Measurements from ENCODE around the gene TOB1.

Gene TOB1

GRCh38 chr17:50848039-50848438 is 18.1 kb downstream of the TOB1 start:
- no peak for DNase-seq (ENCODE audit: extremely low read depth, low read depth)
- TF ChIP-seq, protein P1, sequence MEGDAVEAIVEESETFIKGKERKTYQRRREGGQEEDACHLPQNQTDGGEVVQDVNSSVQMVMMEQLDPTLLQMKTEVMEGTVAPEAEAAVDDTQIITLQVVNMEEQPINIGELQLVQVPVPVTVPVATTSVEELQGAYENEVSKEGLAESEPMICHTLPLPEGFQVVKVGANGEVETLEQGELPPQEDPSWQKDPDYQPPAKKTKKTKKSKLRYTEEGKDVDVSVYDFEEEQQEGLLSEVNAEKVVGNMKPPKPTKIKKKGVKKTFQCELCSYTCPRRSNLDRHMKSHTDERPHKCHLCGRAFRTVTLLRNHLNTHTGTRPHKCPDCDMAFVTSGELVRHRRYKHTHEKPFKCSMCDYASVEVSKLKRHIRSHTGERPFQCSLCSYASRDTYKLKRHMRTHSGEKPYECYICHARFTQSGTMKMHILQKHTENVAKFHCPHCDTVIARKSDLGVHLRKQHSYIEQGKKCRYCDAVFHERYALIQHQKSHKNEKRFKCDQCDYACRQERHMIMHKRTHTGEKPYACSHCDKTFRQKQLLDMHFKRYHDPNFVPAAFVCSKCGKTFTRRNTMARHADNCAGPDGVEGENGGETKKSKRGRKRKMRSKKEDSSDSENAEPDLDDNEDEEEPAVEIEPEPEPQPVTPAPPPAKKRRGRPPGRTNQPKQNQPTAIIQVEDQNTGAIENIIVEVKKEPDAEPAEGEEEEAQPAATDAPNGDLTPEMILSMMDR (IDR thresholded peaks at IDR 0.05; ENCODE audit: low read depth, low read length) = no peak

DNA sequence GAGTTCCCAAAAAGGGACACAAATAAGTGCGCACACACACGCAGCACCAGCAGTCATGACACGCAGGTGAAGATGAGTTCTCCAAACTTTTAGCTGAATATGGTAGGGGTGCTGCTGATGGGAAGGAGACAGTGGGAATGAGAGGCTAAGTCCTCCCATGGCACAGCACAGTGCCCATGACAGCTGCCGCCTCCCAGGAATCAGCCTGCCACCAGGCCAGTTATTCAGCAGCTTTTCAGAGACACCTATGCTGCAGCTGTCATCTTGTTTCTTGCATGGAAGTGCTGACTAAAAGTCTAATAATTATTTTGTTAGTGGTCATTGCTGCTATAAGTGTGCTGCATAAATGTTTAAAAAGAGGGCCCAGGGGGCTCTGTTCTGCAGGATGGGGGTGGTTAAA is 18.6 kb downstream of the TOB1 start:
- TF ChIP-seq, protein P1 (IDR thresholded peaks at IDR 0.05; ENCODE audit: low read depth, low read length) = no peak
- no peak for DNase-seq (ENCODE audit: extremely low read depth, low read depth)

DNA sequence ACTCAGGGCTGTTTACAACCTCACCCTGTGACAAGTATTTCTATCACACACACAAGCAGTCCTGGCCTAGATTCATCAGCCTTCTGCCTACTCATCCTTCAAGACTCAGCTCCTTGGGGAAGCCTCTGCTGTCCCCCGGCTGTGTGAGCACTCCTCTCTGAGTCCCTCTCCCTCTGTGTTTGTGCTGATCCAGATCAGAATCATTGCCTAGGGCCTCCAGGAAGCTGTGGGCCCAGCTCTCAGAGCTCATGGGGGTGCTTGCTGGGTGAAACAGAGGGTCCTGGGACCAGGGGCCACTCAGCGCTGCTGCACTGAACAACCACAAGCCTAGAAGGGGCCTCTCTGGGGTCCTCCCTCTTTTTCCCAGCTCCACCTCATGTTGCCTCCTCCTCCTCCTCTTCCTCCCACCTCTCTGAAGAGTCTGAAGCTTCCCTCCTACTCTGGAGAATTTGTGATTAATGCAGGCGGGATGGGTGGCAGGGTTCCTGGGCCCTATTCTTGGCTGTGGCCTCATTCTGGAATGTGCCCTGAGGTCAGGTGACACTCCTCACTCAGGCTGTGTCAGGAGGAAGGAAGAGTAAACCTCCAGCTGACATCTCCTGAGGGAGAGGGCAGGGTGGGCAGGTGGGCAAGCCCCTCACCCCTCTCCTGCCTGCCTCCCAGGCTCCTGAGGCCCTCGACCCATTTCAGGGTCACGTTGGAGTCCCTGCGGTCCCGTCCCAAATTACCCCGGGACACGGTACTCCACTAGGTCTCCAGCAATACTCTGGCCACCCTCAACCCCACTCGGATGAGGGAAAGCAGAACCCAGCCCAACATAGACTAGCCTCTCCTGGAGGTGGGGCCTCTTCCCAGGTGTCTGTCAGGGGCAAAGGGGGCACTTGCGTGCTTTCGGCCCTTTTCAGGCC is 20.7 kb downstream of the TOB1 start:
- no peak for DNase-seq (ENCODE audit: extremely low read depth, low read depth)
- TF ChIP-seq, protein P1 (IDR thresholded peaks at IDR 0.05; ENCODE audit: low read depth, low read length) = no peak

DNA sequence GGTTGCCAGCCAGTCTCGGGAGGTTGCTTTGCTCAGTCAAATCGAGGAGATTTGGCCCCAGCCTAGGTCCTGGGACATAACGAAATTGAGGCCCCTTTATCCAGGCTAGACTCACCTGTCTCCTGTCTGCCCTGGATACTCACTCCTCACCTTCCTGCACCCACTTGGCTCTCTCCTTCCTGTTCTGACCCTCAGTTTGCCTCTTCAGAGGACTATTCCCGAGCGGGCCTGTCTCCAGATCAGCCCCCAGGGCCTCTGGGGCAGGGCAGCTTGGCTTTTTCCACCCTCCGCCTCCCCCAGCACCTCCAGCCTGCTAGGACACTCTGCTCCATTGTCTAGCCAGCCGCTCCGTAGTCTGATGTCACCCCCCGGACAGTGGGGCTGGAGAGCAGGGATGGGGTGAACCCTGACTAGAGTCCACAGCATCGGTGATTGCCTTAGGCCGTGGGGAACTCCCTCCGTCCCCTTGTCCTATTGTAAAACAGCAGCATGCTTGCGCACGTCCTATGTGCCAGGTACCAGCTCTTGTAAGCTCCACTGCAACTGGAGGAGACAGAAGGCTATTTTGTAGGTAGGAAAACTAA is 21.9 kb downstream of the TOB1 start:
- TF ChIP-seq, protein P1 (IDR thresholded peaks at IDR 0.05; ENCODE audit: low read depth, low read length) = no peak

DNA sequence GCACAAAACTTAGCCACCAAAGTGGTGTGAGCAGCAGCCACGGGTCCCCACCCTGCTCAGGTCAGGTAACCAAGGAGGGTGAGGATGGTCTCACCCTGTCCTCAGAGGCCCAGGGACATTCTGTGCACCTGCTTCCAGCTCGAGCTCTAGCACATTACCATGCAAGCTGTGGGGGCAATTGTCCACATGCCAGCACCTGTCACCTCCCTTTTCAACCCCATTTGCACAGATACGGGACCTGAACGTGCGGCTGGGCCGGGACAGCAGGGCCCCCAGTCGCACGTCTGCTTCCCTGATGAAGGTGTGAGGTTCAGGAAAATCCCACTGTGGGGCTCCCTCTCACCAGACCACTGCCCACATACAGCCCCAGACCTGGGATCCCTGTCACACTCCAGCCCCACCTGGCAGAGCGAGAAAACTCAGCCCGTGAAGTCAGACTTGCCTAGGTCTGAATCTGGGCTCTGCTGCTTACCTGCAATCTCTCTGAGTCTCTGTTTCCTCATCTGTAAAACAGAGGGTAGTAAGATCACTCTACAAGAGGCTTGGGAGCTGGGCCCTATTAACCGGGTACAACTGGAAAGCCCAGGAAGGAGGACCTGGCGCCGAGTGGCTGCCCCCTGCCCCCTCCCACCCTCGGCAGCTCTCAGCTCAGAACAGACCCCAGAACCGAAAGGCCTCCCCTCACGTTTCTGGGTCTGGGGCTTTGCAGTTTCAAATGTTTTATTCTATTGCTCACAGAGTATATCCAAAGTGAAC is 22.8 kb downstream of the TOB1 start:
- TF ChIP-seq, protein P1 (IDR thresholded peaks at IDR 0.05; ENCODE audit: low read depth, low read length) = no peak
- no peak for DNase-seq (ENCODE audit: extremely low read depth, low read depth)

More for the DNA sequence above, 21.9 kb downstream of the TOB1 start:
- no peak for DNase-seq (ENCODE audit: extremely low read depth, low read depth)

DNA sequence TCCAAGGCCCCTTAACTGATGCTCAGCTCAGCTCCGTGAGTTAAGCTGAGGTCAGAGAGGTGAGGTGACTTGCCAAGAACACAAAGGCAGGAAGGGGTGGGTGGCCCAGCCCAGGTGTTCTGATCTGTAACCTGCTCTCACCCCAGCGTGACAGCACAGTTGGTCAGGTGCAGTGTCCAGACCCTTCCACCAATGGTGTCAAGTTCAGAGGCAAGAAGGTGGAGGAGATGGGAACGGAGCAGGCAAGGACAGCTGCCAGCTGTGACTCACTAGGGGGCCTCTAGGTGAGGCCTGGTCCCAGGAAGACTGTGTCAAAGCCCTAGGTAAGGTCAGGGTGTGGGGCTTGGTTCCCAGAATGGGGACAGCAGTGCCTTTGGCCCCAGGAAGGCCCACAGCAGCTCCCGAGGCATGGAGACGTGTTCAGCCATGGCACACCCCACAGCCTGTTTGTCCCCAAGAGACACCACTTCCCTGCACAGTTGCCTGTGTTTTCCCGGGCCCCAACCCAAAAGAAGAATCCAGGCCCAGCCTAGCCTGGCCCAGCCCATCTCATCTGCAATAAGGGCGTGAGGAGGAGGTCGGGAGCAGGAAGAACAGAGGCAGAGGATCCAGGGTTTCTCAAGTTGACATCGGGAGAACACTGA is 23.5 kb downstream of the TOB1 start:
- TF ChIP-seq, protein P1 (IDR thresholded peaks at IDR 0.05; ENCODE audit: low read depth, low read length) = no peak
- no peak for DNase-seq (ENCODE audit: extremely low read depth, low read depth)

Measured in AG09319 (cell line).